Measurements from ENCODE around the gene AKR1A1.

AKR1A1 gene

DNA sequence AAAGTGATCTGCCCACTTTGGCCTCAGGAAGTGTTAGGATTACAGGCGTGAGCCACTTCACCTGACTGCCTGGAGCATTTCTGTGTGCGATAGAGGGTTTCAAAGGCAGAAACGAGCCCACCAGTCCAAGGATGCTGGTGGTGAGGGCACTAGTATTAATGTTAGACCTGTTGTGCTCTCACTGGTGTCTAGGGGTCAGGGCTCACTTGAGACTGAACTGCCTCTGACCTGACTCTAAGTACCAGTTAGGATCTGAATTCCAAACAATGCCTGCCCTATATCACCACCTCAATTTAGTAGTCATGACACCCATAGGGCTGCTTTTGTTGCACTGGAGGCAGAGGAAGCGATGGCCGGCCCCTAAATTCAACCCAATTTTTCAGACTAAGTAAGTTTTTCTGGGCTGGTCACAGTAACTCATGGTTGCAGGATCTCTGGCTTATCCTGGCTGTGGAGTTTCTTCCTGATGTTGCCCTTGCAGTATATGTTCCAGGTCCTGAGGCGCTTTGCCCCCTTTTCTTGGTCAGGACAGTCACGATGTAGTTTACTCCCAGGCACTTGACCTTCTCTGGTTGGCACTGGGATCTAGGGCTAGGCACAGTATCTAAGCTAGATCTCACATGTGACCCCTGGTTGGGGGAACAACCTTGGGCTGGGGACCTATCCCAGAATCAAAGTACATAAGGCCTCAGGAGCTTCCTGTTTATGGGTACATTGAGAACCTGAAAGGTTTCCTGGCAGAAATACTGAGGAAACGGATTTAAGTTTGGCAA is 68.7 kb downstream of the AKR1A1 start:
- H3K4me1 ChIP-seq (ENCODE audit: control insufficient read depth, insufficient read depth, low read length, unreplicated experiment): no peaks in the 10 kb centered on the region
- no peak overlapping the region for H3K4me3 ChIP-seq (ENCODE audit: low read depth, low read length)
- H2AFZ ChIP-seq (ENCODE audit: low read length, unreplicated experiment): no peak overlapping the region
- H3K79me2 ChIP-seq (ENCODE audit: control insufficient read depth, insufficient read depth, low read length, unreplicated experiment): no peaks in the 10 kb centered on the region
- no peaks in the 10 kb centered on the region for H3K27me3 ChIP-seq (ENCODE audit: insufficient read depth, low read length)
- H3K27ac ChIP-seq (ENCODE audit: low read depth, low read length): no peak overlapping the region
- peaks cover 21% of the 10 kb centered on the region for H3K36me3 ChIP-seq (ENCODE audit: insufficient read depth, low read length)
